NCI-H1105 (cell line): Measurements from ENCODE around the gene LBX1.
"Not testable (repeated sequence)": the region's sequence is repeated elsewhere in the genome, so short reads cannot be mapped to it uniquely, and the experiment has no call there.

Source experiments
- DNase-seq: peaks from one replicate; lab custom pipeline; 2025; lab: John Stamatoyannopoulos, UW

LBX1 gene

DNA sequence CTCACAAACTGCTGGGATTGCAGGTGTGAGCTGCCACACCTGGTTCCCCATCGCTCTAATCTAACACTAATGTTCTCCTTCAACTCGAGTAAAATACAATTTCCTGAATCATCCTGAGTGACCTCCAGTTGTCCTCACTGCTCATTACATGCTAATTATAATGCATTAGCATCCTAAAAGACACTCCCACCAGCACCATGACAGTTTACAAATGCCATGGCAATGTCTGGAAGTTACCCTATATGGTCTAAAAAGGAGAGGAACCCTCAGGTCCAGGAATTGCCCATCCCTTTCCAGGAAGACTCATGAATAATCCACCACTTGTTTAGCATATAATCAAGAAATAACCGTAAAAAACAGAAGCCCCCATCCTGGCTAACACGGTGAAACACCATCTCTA lies 26.6 kb downstream of the LBX1 start:
- not testable (repeated sequence) for DNase-seq

GRCh38 chr10:101198326-101198977 lies 30.8 kb downstream of the LBX1 start:
- not testable (repeated sequence) for DNase-seq

DNA sequence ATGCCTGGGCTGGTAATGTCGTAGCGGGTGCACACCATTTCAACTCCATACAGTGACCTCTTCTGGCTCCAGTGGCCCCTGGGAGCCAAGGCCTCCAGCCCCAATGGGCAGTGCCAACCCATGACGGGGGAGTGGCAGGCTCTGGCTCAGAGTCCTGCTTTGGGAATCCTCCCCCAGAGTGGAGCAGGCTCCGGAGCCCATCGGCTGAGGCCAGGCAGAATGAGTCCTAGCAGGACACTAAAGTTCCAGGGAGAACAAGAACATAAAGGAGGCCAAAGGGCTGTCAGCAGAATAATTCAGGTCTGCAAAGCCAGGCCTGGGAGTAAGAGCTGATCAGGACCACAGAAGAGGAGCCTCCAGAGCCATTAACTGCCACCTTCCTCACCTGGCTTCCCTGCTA lies 33.3 kb downstream of the LBX1 start:
- no peak for DNase-seq

GRCh38 chr10:101189461-101190401 lies 39.5 kb downstream of the LBX1 start:
- no peak for DNase-seq

DNA sequence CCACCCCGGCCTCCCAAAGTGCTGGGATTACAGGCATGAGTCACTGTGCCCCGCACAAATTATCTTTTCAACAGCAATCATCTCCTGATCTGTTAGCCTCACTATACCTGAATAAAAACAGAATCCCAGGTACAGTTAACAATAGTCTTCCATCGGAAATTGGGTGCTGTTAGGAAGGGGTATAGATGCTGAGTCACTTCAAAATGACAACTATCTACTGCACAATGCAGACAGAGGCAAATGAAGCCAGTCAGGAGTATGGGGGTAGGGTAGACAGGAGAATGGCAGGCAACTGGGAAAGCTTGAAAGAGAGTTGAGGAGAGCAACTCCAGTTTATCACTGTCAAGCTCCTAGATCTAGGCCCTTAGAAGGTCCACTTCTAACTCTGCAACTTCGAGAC lies 40.3 kb downstream of the LBX1 start:
- DNase-seq, result no peak

- DNase-seq, result no peak
Measured at GRCh38 chr10:101183458-101184183, 45.6 kb downstream of the LBX1 start.

DNA sequence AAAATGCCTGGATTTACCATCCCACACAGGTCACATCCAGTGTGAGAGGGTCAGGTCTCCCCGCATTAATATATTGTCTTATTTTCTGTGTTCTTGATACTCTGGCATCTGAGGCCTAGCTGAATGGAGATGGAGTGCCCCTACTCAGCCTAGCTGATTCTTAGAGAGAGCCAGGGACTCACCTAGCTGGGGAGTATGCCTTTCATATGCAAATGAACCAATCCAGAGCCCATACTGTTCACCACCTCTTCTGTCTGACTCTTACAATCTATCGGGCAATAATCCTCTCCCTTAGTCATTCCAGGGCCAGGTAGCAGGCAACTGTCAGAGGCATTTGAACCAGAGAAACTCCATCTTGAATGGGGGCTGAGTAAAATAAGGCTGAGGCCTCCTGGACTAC lies 46.3 kb downstream of the LBX1 start:
- DNase-seq, result no peak
